Trophoblast cell (in vitro differentiated cells and primary cell): ENCODE measurements around the gene CYP27B1.
A peak's percentile ranks its signal among the peaks of the same experiment; 100 is the strongest.

Source experiments
- DNase-seq, 2 donors: peaks; one replicate each; pipeline ENCODE4 v3.0.0-alpha.2; 2016
- H2AFZ ChIP-seq: 2 replicates; pipeline ENCODE4 v1.6.1; 2013; ENCODE audit warnings: low read length, moderate library complexity, mild to moderate bottlenecking; ENCODE audit not compliant: insufficient read depth, poor library complexity
- H2AK5ac ChIP-seq: 2 replicates; pipeline ENCODE4 v1.6.1; 2013; ENCODE audit warnings: mild to moderate bottlenecking, low read length
- H2BK120ac ChIP-seq: 2 replicates; pipeline ENCODE4 v1.6.1; 2013; ENCODE audit warnings: low read length, mild to moderate bottlenecking, moderate library complexity; ENCODE audit not compliant: insufficient read depth, poor library complexity
- H2BK12ac ChIP-seq: 2 replicates; pipeline ENCODE4 v1.6.1; 2013; ENCODE audit warnings: mild to moderate bottlenecking, low read length, moderate library complexity
- H2BK5ac ChIP-seq: 2 replicates; pipeline ENCODE4 v1.6.1; 2013; ENCODE audit warnings: low read length, low read depth, moderate library complexity, mild to moderate bottlenecking; ENCODE audit not compliant: poor library complexity
- H3K14ac ChIP-seq: 2 replicates; pipeline ENCODE4 v1.6.1; 2013; ENCODE audit warnings: mild to moderate bottlenecking, low read length
- H3K18ac ChIP-seq: 2 replicates; pipeline ENCODE4 v1.6.1; 2013; ENCODE audit warnings: mild to moderate bottlenecking, low read length
- H3K23ac ChIP-seq: 2 replicates; pipeline ENCODE4 v1.6.1; 2013; ENCODE audit warnings: low read length
- H3K27ac ChIP-seq: 2 replicates; pipeline ENCODE4 v1.5.1; 2013; ENCODE audit warnings: low read depth, mild to moderate bottlenecking, inconsistent platforms, low read length, moderate library complexity
- H3K27me3 ChIP-seq: 2 replicates; pipeline ENCODE4 v1.6.1; 2013; ENCODE audit warnings: inconsistent platforms, mild to moderate bottlenecking, low read length, moderate library complexity; ENCODE audit not compliant: insufficient read depth
- H3K36me3 ChIP-seq, 2 experiments: 1 replicate in 1 of 2; 2 replicates in 1 of 2; pipeline ENCODE4 v1.6.1; 2013; ENCODE audit warnings: low read length in 2 of 2, mild to moderate bottlenecking in 2 of 2, moderate library complexity in 1 of 2; ENCODE audit not compliant: insufficient read depth in 2 of 2, control insufficient read depth in 1 of 2
- H3K4ac ChIP-seq: 2 replicates; pipeline ENCODE4 v1.6.1; 2013; ENCODE audit warnings: low read depth, mild to moderate bottlenecking, low read length, moderate library complexity
- H3K4me1 ChIP-seq, 2 experiments: 1 replicate in 1 of 2; 2 replicates in 1 of 2; pipeline ENCODE4 v1.6.1; 2013; ENCODE audit warnings: low read length in 2 of 2, mild to moderate bottlenecking in 2 of 2, moderate library complexity in 1 of 2; ENCODE audit not compliant: insufficient read depth in 2 of 2, control insufficient read depth in 1 of 2
- H3K4me2 ChIP-seq: 2 replicates; pipeline ENCODE4 v1.6.1; 2013; ENCODE audit warnings: inconsistent platforms, mild to moderate bottlenecking, low read length, moderate library complexity
- H3K4me3 ChIP-seq: 2 replicates; pipeline ENCODE4 v1.5.1; 2013; ENCODE audit warnings: mild to moderate bottlenecking, low read depth, low read length, inconsistent platforms
- H3K79me1 ChIP-seq: one replicate; pipeline ENCODE4 v1.6.1; 2013; ENCODE audit warnings: low read length
- H3K79me2 ChIP-seq: 2 replicates; pipeline ENCODE4 v1.6.1; 2013; ENCODE audit warnings: low read length, mild to moderate bottlenecking; ENCODE audit not compliant: control insufficient read depth, insufficient read depth, poor library complexity
- H3K9ac ChIP-seq: 2 replicates; pipeline ENCODE4 v1.6.1; 2013; ENCODE audit warnings: mild to moderate bottlenecking, low read length
- H3K9me3 ChIP-seq: 2 replicates; pipeline ENCODE4 v1.6.1; 2013; ENCODE audit warnings: low read depth, mild to moderate bottlenecking, control low read depth, inconsistent platforms, low read length; ENCODE audit not compliant: insufficient read depth
- H4K12ac ChIP-seq: 2 replicates; pipeline ENCODE4 v1.6.1; 2013; ENCODE audit warnings: low read depth, mild to moderate bottlenecking, low read length, moderate library complexity
- H4K8ac ChIP-seq: 2 replicates; pipeline ENCODE4 v1.6.1; 2013; ENCODE audit warnings: low read depth, mild to moderate bottlenecking, low read length, moderate library complexity
- H4K91ac ChIP-seq: one replicate; pipeline ENCODE4 v1.6.1; 2013; ENCODE audit warnings: low read depth, mild to moderate bottlenecking, low read length, moderate library complexity
- WGBS: extraction: QIAGEN DNeasy Blood & Tissue Kit; methylation state at CpG from one replicate; pipeline ENCODE4 v1.1.7; 2013; ENCODE audit warnings: missing lambda C conversion rate; ENCODE audit not compliant: insufficient read length, insufficient coverage; ENCODE audit errors: extremely low coverage; 5-methylcytosine and 5-hydroxymethylcytosine counted together

The CYP27B1 gene

GRCh38 chr12:57736741-57737466 lies 30.0 kb downstream of the CYP27B1 start:
- Histone ChIP-seq H3K27ac (no peak overlapping the region), H4K91ac (no peak overlapping the region), H3K4ac (no peak overlapping the region), H2BK12ac (no peak overlapping the region), H3K4me2 (no peak overlapping the region), H2BK120ac (no peak overlapping the region), H4K12ac (no peak overlapping the region), H3K4me1 (peaks cover 0 to 7% of the 10 kb centered on the region in 2 experiments), H3K4me3 (no peak overlapping the region), H3K9me3 (peaks cover 8% of the 10 kb centered on the region), H3K36me3 (no peaks in the 10 kb centered on the region), H3K27me3 (peaks cover 79% of the 10 kb centered on the region), H3K23ac (no peak overlapping the region), H2AK5ac (no peak overlapping the region), H3K9ac (no peak overlapping the region), H3K79me1 (no peaks in the 10 kb centered on the region), H3K18ac (no peak overlapping the region), H3K79me2 (no peaks in the 10 kb centered on the region), H2AFZ (no peak overlapping the region), H3K14ac (no peak overlapping the region), H2BK5ac (no peak overlapping the region), H4K8ac (no peak overlapping the region)
- WGBS = no CpG with 5 or more reads among the region's 31 CpGs
- DNase-seq = no peak

DNA sequence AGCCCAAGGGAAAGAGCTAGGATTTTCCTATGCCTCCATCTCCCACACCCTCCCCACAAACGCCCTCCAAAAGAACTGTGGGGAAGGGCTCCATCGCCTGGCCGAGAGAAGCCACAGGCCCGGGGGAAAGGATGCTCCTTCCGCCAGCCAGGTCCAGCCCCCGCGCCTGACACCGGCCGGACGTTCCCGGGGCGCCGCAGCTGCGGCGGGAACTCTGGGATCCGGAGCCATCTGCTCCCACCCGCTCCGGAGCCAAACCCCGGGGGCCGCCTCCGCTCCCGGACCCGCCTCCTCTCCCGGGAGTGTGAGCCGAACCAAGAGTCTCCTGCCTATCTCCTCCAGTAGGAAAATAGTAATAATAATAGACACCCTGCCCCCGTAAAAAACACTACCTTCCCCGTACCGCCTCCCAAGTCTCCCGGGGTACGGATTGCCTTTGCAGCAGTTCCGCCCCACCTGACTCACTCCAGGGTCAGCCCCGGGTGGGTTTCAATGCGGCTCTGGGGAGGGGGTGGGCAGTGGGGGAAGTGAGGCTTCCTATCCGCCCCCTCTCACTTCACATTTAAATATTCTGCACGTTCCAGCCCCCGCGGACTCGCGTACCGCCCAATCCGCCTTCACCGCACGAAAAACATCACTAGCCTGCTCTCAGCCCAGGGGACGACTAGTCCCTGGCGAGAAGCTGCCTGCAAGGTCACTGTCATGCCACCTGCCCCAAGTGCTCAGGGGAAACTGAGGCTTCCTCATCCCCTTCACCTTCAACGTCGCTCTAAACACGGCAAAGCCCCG lies 30.7 kb downstream of the CYP27B1 start:
- no peak overlapping the region for H2AFZ ChIP-seq
- H3K4me1 ChIP-seq = peaks cover 0 to 7% of the 10 kb centered on the region in 2 experiments
- no peak overlapping the region for H3K9ac ChIP-seq
- no CpG with 5 or more reads among the region's 49 CpGs for WGBS
- H4K12ac ChIP-seq = no peak overlapping the region
- no peak overlapping the region for H2BK12ac ChIP-seq
- no peak overlapping the region for H3K23ac ChIP-seq
- H3K79me1 ChIP-seq = no peaks in the 10 kb centered on the region
- no peak overlapping the region for H3K27ac ChIP-seq
- H3K14ac ChIP-seq = no peak overlapping the region
- no peak overlapping the region for H4K8ac ChIP-seq
- peaks cover 7% of the 10 kb centered on the region for H3K9me3 ChIP-seq
- H2BK120ac ChIP-seq = no peak overlapping the region
- H3K79me2 ChIP-seq = no peaks in the 10 kb centered on the region
- H2BK5ac ChIP-seq = no peak overlapping the region
- no peak overlapping the region for H3K4ac ChIP-seq
- DNase-seq = peak in 1 of 2 donors; percentile 31
- H3K36me3 ChIP-seq = no peaks in the 10 kb centered on the region
- peaks cover 74% of the 10 kb centered on the region for H3K27me3 ChIP-seq
- H3K4me2 ChIP-seq = peak overlapping the region; percentile 29
- H4K91ac ChIP-seq = no peak overlapping the region
- no peak overlapping the region for H3K18ac ChIP-seq
- H3K4me3 ChIP-seq = no peak overlapping the region
- no peak overlapping the region for H2AK5ac ChIP-seq

DNA sequence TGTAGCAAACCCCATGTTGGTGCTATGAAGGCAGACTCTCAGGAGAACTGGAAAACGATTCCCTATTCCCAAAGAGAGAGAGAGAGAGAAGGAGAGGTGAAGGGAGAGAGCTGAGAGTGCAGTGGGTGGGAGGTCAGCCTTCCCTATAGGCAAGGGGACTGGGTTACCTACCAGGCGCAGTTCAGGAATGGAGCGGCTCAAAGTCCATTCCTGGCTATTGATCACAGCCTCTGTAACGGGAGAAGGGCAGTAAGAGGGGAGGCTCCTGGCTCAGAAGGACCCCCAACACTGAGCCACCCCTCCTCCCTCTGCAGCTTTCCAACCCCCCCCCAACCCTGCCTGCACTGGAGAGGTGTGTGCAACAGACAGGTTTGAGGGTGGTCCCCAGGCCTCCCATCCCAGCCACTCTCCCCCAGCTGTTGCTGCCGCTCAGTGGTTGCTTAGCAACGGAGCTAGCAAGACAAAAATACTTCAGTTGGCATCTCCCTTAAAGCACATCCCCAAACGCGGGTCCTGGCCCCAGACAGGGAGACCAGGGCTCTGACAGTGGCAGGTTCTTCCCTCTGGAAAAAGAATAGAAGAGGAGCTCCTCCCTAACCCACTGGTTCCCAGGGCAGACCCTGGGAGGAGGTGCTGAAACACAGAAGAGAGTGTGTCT lies 31.6 kb downstream of the CYP27B1 start:
- Histone ChIP-seq H2AFZ (no peak overlapping the region), H3K27ac (no peak overlapping the region), H3K23ac (no peak overlapping the region), H3K18ac (no peak overlapping the region), H4K8ac (no peak overlapping the region), H4K12ac (no peak overlapping the region), H2AK5ac (no peak overlapping the region), H2BK120ac (no peak overlapping the region), H3K9ac (no peak overlapping the region), H4K91ac (no peak overlapping the region), H3K4me3 (no peak overlapping the region), H3K14ac (no peak overlapping the region), H3K4me1 (peaks cover 0 to 7% of the 10 kb centered on the region in 2 experiments), H2BK12ac (no peak overlapping the region), H3K4ac (no peak overlapping the region), H3K79me2 (no peaks in the 10 kb centered on the region), H3K9me3 (peaks cover 4% of the 10 kb centered on the region), H3K36me3 (no peaks in the 10 kb centered on the region), H3K79me1 (no peaks in the 10 kb centered on the region), H3K4me2 (no peak overlapping the region), H3K27me3 (peaks cover 66% of the 10 kb centered on the region), H2BK5ac (no peak overlapping the region)
- no peak for DNase-seq
- WGBS = no CpG with 5 or more reads among the region's 8 CpGs

GRCh38 chr12:57734591-57734990 lies 32.3 kb downstream of the CYP27B1 start:
- no peak overlapping the region for H2AK5ac ChIP-seq
- WGBS = no CpG with 5 or more reads among the region's 4 CpGs

More at GRCh38 chr12:57734591-57734990, 32.3 kb downstream of the CYP27B1 start:
- H2BK5ac ChIP-seq = no peak overlapping the region
- no peak overlapping the region for H2BK12ac ChIP-seq
- H3K4me1 ChIP-seq = peaks cover 0 to 7% of the 10 kb centered on the region in 2 experiments
- no peak overlapping the region for H4K91ac ChIP-seq
- H3K14ac ChIP-seq = no peak overlapping the region
- no peak overlapping the region for H3K23ac ChIP-seq
- no peak overlapping the region for H2BK120ac ChIP-seq
- no peaks in the 10 kb centered on the region for H3K79me1 ChIP-seq
- no peaks in the 10 kb centered on the region for H3K36me3 ChIP-seq
- no peak overlapping the region for H3K4me3 ChIP-seq
- DNase-seq = peak; percentile 24 to 33
- no peak overlapping the region for H3K4ac ChIP-seq
- H3K9ac ChIP-seq = no peak overlapping the region
- H3K79me2 ChIP-seq = no peaks in the 10 kb centered on the region
- H3K27ac ChIP-seq = no peak overlapping the region
- no peak overlapping the region for H4K12ac ChIP-seq
- H4K8ac ChIP-seq = no peak overlapping the region
- peaks cover 4% of the 10 kb centered on the region for H3K9me3 ChIP-seq
- no peak overlapping the region for H3K4me2 ChIP-seq
- no peak overlapping the region for H2AFZ ChIP-seq
- peaks cover 59% of the 10 kb centered on the region for H3K27me3 ChIP-seq
- no peak overlapping the region for H3K18ac ChIP-seq
